CD14-positive monocyte (primary cell): ENCODE data around the gene C5orf58. TPM values are rescaled to one million over a fixed set of nuclear protein-coding genes. Genes with fewer than 3 reads are reported as not detected.

Experiments
- DNase-seq, 3 donors: peaks; one replicate each; pipeline ENCODE4 v3.0.0-alpha.2; 2011 to 2022
- H2AFZ ChIP-seq: 2 replicates; pipeline ENCODE4 v1.6.0; 2012; ENCODE audit warnings: mild to moderate bottlenecking, low read depth, low read length, inconsistent platforms; ENCODE audit not compliant: insufficient read depth, poor library complexity, severe bottlenecking
- H3K27ac ChIP-seq, 2 donors: 1 replicate in 1 of 2; 2 replicates in 1 of 2; pipeline ENCODE4 v1.5.1; 2012 to 2013; ENCODE audit warnings: low read length in 2 of 2, control low read depth in 1 of 2, inconsistent platforms in 1 of 2, low read depth in 1 of 2, mild to moderate bottlenecking in 1 of 2
- H3K27me3 ChIP-seq, 2 donors: one replicate each; pipeline versions ENCODE4 v1.6.0 to v1.6.1; 2011 to 2013; ENCODE audit warnings: low read length in 2 of 2; ENCODE audit not compliant: control insufficient read depth in 2 of 2, insufficient read depth in 2 of 2
- H3K36me3 ChIP-seq, 2 donors: replicated peaks in 1 of 2; 1 replicate in 1 of 2; 2 replicates in 1 of 2; pipeline versions ENCODE4 v1.5.1 to v1.6.1; 2012 to 2013; ENCODE audit warnings: low read length in 2 of 2, control low read depth in 1 of 2, inconsistent platforms in 1 of 2, mild to moderate bottlenecking in 1 of 2; ENCODE audit not compliant: insufficient read depth in 2 of 2, control insufficient read depth in 1 of 2
- H3K4me1 ChIP-seq, 2 donors: 1 replicate in 1 of 2; 2 replicates in 1 of 2; pipeline versions ENCODE4 v1.5.1 to v1.6.1; 2012 to 2013; ENCODE audit warnings: low read length in 2 of 2, control low read depth in 1 of 2, inconsistent platforms in 1 of 2, mild to moderate bottlenecking in 1 of 2, moderate library complexity in 1 of 2; ENCODE audit not compliant: insufficient read depth in 2 of 2, control insufficient read depth in 1 of 2
- H3K4me2 ChIP-seq: replicated peaks from 2 replicates; pipeline ENCODE3; 2012; ENCODE audit warnings: low read length, moderate library complexity, mild to moderate bottlenecking; ENCODE audit not compliant: poor library complexity, severe bottlenecking; ENCODE audit errors: extremely low read depth
- H3K4me3 ChIP-seq, 3 experiments: fragments of 200-600 bp in 1 of 3; sonication (generic) in 1 of 3; replicated peaks in 1 of 3; 1 replicate in 2 of 3; 2 replicates in 1 of 3; pipeline ENCODE4 v1.5.1; 2011 to 2013; ENCODE audit warnings: low read length in 3 of 3, mild to moderate bottlenecking in 3 of 3, control low read depth in 2 of 3, low read depth in 2 of 3, inconsistent platforms in 1 of 3, moderate library complexity in 1 of 3
- H3K79me2 ChIP-seq: 2 replicates; pipeline ENCODE4 v1.6.0; 2012; ENCODE audit warnings: mild to moderate bottlenecking, control low read depth, inconsistent platforms, low read length, moderate library complexity; ENCODE audit not compliant: insufficient read depth
- H3K9ac ChIP-seq: 2 replicates; pipeline ENCODE4 v1.6.0; 2017; ENCODE audit warnings: low read length, mild to moderate bottlenecking; ENCODE audit not compliant: insufficient read depth, poor library complexity, severe bottlenecking
- H3K9me3 ChIP-seq, 2 donors: replicated peaks in 1 of 2; 1 replicate in 1 of 2; 2 replicates in 1 of 2; pipeline versions ENCODE4 v1.5.1 to v1.6.1; 2012 to 2013; ENCODE audit warnings: low read length in 2 of 2, control low read depth in 1 of 2; ENCODE audit not compliant: control insufficient read depth in 1 of 2, insufficient read depth in 1 of 2
- H4K20me1 ChIP-seq: 2 replicates; pipeline ENCODE4 v1.6.0; 2012; ENCODE audit warnings: mild to moderate bottlenecking, low read length, control low read depth, moderate library complexity; ENCODE audit not compliant: insufficient read depth
- H3K27ac Mint-ChIP-seq, 7 donors: one replicate each; pipeline ENCODE4 v1.8.0; 2020; ENCODE audit warnings: mild to moderate bottlenecking in 7 of 7, mixed read lengths in 7 of 7, moderate library complexity in 6 of 7, inconsistent platforms in 2 of 7
- H3K27me3 Mint-ChIP-seq, 3 donors: one replicate each; pipeline ENCODE4 v1.8.0; 2021 to 2022; ENCODE audit warnings: low read depth in 3 of 3, mild to moderate bottlenecking in 3 of 3, mixed read lengths in 3 of 3, moderate library complexity in 3 of 3, inconsistent platforms in 1 of 3
- H3K36me3 Mint-ChIP-seq, 2 donors: one replicate each; pipeline ENCODE4 v1.8.0; 2020; ENCODE audit warnings: mixed read lengths in 2 of 2, inconsistent platforms in 1 of 2, mild to moderate bottlenecking in 1 of 2
- H3K4me1 Mint-ChIP-seq: one replicate; pipeline ENCODE4 v1.8.0; 2020; ENCODE audit warnings: mild to moderate bottlenecking, mixed read lengths
- H3K4me3 Mint-ChIP-seq, 2 donors: one replicate each; pipeline ENCODE4 v1.8.0; 2020; ENCODE audit warnings: mild to moderate bottlenecking in 2 of 2, mixed read lengths in 2 of 2, moderate library complexity in 1 of 2
- H3K9me3 Mint-ChIP-seq, 7 donors: one replicate each; pipeline ENCODE4 v1.8.0; 2020 to 2022; ENCODE audit warnings: mixed read lengths in 7 of 7, mild to moderate bottlenecking in 6 of 7, moderate library complexity in 6 of 7, inconsistent platforms in 2 of 7
- CTCF ChIP-seq: fragments of 200-600 bp; IDR thresholded peaks from one replicate; pipeline ENCODE4 v1.8.0; 2022; ENCODE audit warnings: antibody characterized with exemption, mild to moderate bottlenecking
- WGBS: methylation state at CpG from one replicate; pipeline ENCODE4 v1.1.5; 2013; ENCODE audit warnings: missing lambda C conversion rate; ENCODE audit not compliant: insufficient coverage; 5-methylcytosine and 5-hydroxymethylcytosine counted together
- intact Hi-C, 2 donors: fragments of 100-400 bp; cut with micrococcal nuclease; formaldehyde crosslinking; loops; one replicate each; pipeline versions ENCODE4 v1.15.0 to v1.15.1; 2023
- polyA plus RNA-seq, 3 donors: library from polyadenylated mRNA; depleted of rRNA in 1 of 3; unstranded in 2 of 3; stranded (reverse) in 1 of 3; fragments of 300-500 nt in 2 of 3; fragments of >200 nt in 1 of 3; fragmentation: Illumina TruSeq in 2 of 3; gene quantifications; 1 replicate in 2 of 3; 2 replicates in 1 of 3; pipeline ENCODE4 v1.2.3, GENCODE V29; 2012 to 2021

Gene C5orf58
- polyA plus RNA-seq, 3 donors: 0.46 TPM; not detected in 2

- H3K4me3 ChIP-seq: no peak overlapping the region
- DNase-seq: no peak
- no peaks in the 10 kb centered on the region for H3K4me1 Mint-ChIP-seq
- no peaks in the 10 kb centered on the region for H3K36me3 Mint-ChIP-seq
- no peaks in the 10 kb centered on the region for H4K20me1 ChIP-seq
- no peaks in the 10 kb centered on the region for H3K9me3 Mint-ChIP-seq
- no peak overlapping the region for H3K9ac ChIP-seq
- WGBS: 0% methylated on average over 1 of the region's 1 CpG
- intact Hi-C loops: no loop called here
- no peaks in the 10 kb centered on the region for H3K36me3 ChIP-seq
- no peaks in the 10 kb centered on the region for H3K27me3 ChIP-seq
- no peak for TF ChIP-seq CTCF
- H2AFZ ChIP-seq: no peak overlapping the region
- no peak overlapping the region for H3K27ac ChIP-seq
- no peak overlapping the region for H3K4me3 Mint-ChIP-seq
- H3K79me2 ChIP-seq: no peaks in the 10 kb centered on the region
- H3K4me2 ChIP-seq: no peak overlapping the region
- no peaks in the 10 kb centered on the region for H3K4me1 ChIP-seq
- H3K9me3 ChIP-seq: no peaks in the 10 kb centered on the region
- H3K27ac Mint-ChIP-seq: no peak overlapping the region
- peaks cover 4 to 8% (median 7%) of the 10 kb centered on the region in 3 donors for H3K27me3 Mint-ChIP-seq
These were observed 31.9 kb upstream of the C5orf58 start for GRCh38 chr5:170200876-170201275.

GRCh38 chr5:170201311-170201710 lies 31.5 kb upstream of the C5orf58 start:
- no peak overlapping the region for H3K27ac ChIP-seq
- H3K27me3 Mint-ChIP-seq: peaks cover 4 to 8% (median 7%) of the 10 kb centered on the region in 3 donors
- H3K27me3 ChIP-seq: no peaks in the 10 kb centered on the region
- no peaks in the 10 kb centered on the region for H3K4me1 ChIP-seq
- H2AFZ ChIP-seq: no peak overlapping the region
- no peak overlapping the region for H3K27ac Mint-ChIP-seq
- intact Hi-C loops: no loop called here
- no peaks in the 10 kb centered on the region for H3K9me3 Mint-ChIP-seq
- no peak for TF ChIP-seq CTCF
- H3K79me2 ChIP-seq: no peaks in the 10 kb centered on the region
- no peak overlapping the region for H3K4me3 Mint-ChIP-seq
- H3K36me3 Mint-ChIP-seq: no peaks in the 10 kb centered on the region
- H3K4me3 ChIP-seq: no peak overlapping the region
- DNase-seq: no peak
- 50% methylated on average over 1 of the region's 2 CpGs for WGBS
- H4K20me1 ChIP-seq: no peaks in the 10 kb centered on the region
- H3K36me3 ChIP-seq: no peaks in the 10 kb centered on the region
- H3K9me3 ChIP-seq: no peaks in the 10 kb centered on the region
- no peak overlapping the region for H3K4me2 ChIP-seq
- no peak overlapping the region for H3K9ac ChIP-seq
- H3K4me1 Mint-ChIP-seq: no peaks in the 10 kb centered on the region
